ENCODE measurements around the gene ADAMTSL2.

GRCh38 chr9:133594310-133594709, 59.8 kb downstream of the ADAMTSL2 start:
- TF ChIP-seq GATA3 (IDR thresholded peaks at IDR 0.05; ENCODE audit: low read depth, low read length) (no peak), GATA2 (IDR thresholded peaks at IDR 0.05; ENCODE audit: low read depth, low read length) (no peak)

All from SH-SY5Y (cell line).